Tibial artery (tissue), 4 donors: ENCODE measurements around the gene DST.
A peak's percentile ranks its signal among the peaks of the same experiment; 100 is the strongest.

ENCODE experiments used
- DNase-seq, 2 donors: peaks; one replicate each; pipeline ENCODE4 v3.0.0-alpha.2; 2019
- H3K27ac ChIP-seq, 2 donors: fragments of 200-600 bp; sonication (generic) in 1 of 2; 1 replicate in 1 of 2; 2 replicates in 1 of 2; pipeline ENCODE4 v1.5.1; 2018 to 2019; ENCODE audit warnings: mild to moderate bottlenecking in 1 of 2
- H3K27me3 ChIP-seq, 2 donors: fragments of 200-600 bp; sonication (generic) in 1 of 2; one replicate each; pipeline versions ENCODE4 v1.5.1 to v1.6.0; 2016 to 2019
- H3K36me3 ChIP-seq, 3 donors: fragments of 200-600 bp; sonication (generic) in 2 of 3; one replicate each; pipeline ENCODE4 v1.5.1; 2016 to 2019; ENCODE audit warnings: mild to moderate bottlenecking in 2 of 3
- H3K4me1 ChIP-seq, 4 donors: fragments of 200-600 bp; sonication (generic) in 2 of 4; 1 replicate in 3 of 4; 2 replicates in 1 of 4; pipeline ENCODE4 v1.5.1; 2016 to 2019
- H3K4me3 ChIP-seq, 2 donors: fragments of 200-600 bp; sonication (generic) in 1 of 2; 1 replicate in 1 of 2; 2 replicates in 1 of 2; pipeline ENCODE4 v1.5.1; 2018 to 2019; ENCODE audit warnings: mild to moderate bottlenecking in 2 of 2
- H3K9me3 ChIP-seq, 3 donors: fragments of 200-600 bp; sonication (generic) in 1 of 3; one replicate each; pipeline ENCODE4 v1.5.1; 2016 to 2019
- CTCF ChIP-seq, 2 experiments: fragments of 200-600 bp in 1 of 2; fragments of 450-650 bp in 1 of 2; IDR thresholded peaks; one replicate each; pipeline ENCODE4 v1.5.1; 2017 to 2019; ENCODE audit warnings: antibody characterized with exemption in 2 of 2, mild to moderate bottlenecking in 1 of 2, moderate library complexity in 1 of 2
- intact Hi-C: fragments of 100-400 bp; cut with DNase I; formaldehyde crosslinking; loops from one replicate; pipeline ENCODE4 v1.15.0; 2023; ENCODE audit warnings: low total_unique reads

Gene DST

GRCh38 chr6:56643379-56644089 lies 845 bp upstream of the DST start:
- no peaks in the 10 kb centered on the region for H3K9me3 ChIP-seq
- H3K27me3 ChIP-seq = no peaks in the 10 kb centered on the region
- peak overlapping the region in 1 of 2 donors; percentile 47 for H3K27ac ChIP-seq
- peaks cover 0 to 25% (median 4%) of the 10 kb centered on the region in 4 donors for H3K4me1 ChIP-seq
- DNase-seq = no peak
- peaks cover 27 to 51% (median 37%) of the 10 kb centered on the region in 3 donors for H3K36me3 ChIP-seq
- no peak for TF ChIP-seq CTCF (IDR thresholded peaks at IDR 0.05)
- H3K4me3 ChIP-seq = no peak overlapping the region
- intact Hi-C loops = no loop called here

- Histone ChIP-seq H3K27me3 (no peaks in the 10 kb centered on the region), H3K9me3 (no peaks in the 10 kb centered on the region), H3K36me3 (peaks cover 29 to 46% (median 36%) of the 10 kb centered on the region in 3 donors), H3K27ac (no peak overlapping the region), H3K4me3 (no peak overlapping the region), H3K4me1 (peaks cover 0 to 34% (median 6%) of the 10 kb centered on the region in 4 donors)
- no peak for DNase-seq
- intact Hi-C loops = no loop called here
- no peak for TF ChIP-seq CTCF (IDR thresholded peaks at IDR 0.05)
These were observed 2.3 kb downstream of the DST start for GRCh38 chr6:56640374-56640773.

GRCh38 chr6:56638760-56639159 lies 3.9 kb downstream of the DST start:
- Histone ChIP-seq H3K4me1 (peaks cover 0 to 28% (median 6%) of the 10 kb centered on the region in 4 donors), H3K9me3 (no peaks in the 10 kb centered on the region), H3K27ac (peak overlapping the region in 1 of 2 donors; percentile 16), H3K27me3 (no peaks in the 10 kb centered on the region), H3K36me3 (peaks cover 36 to 54% (median 42%) of the 10 kb centered on the region in 3 donors), H3K4me3 (no peak overlapping the region)
- intact Hi-C loops = no loop called here
- TF ChIP-seq CTCF (IDR thresholded peaks at IDR 0.05) = no peak
- no peak for DNase-seq

- DNase-seq = no peak
- Histone ChIP-seq H3K27ac (no peak overlapping the region), H3K36me3 (peaks cover 43 to 60% (median 51%) of the 10 kb centered on the region in 3 donors), H3K9me3 (no peaks in the 10 kb centered on the region), H3K4me1 (peaks cover 0 to 16% (median 2%) of the 10 kb centered on the region in 4 donors), H3K4me3 (no peak overlapping the region), H3K27me3 (no peaks in the 10 kb centered on the region)
- intact Hi-C loops = loop anchor here (2.0 kb wide), 2 partner anchors 59 to 213 kb away; no protein-coding TSS in a partner anchor
- TF ChIP-seq CTCF (IDR thresholded peaks at IDR 0.05) = peak; percentile 62 to 86
These were observed 5.0 kb downstream of the DST start for GRCh38 chr6:56637640-56638039.

GRCh38 chr6:56628105-56628504 lies 14.6 kb downstream of the DST start:
- TF ChIP-seq CTCF (IDR thresholded peaks at IDR 0.05) = no peak
- DNase-seq = no peak
- intact Hi-C loops = no loop called here
- no peak overlapping the region for H3K4me3 ChIP-seq
- H3K4me1 ChIP-seq = peaks cover 0 to 8% (median 0%) of the 10 kb centered on the region in 4 donors
- peaks cover 56 to 80% (median 74%) of the 10 kb centered on the region in 3 donors for H3K36me3 ChIP-seq
- H3K27ac ChIP-seq = no peak overlapping the region
- H3K9me3 ChIP-seq = no peaks in the 10 kb centered on the region
- H3K27me3 ChIP-seq = no peaks in the 10 kb centered on the region
